ENCODE results near the gene TNFSF18.

- no peak for TF ChIP-seq CTCF (IDR thresholded peaks at IDR 0.05; ENCODE audit: low read depth, low read length, missing input control)
- TF ChIP-seq SP1 (IDR thresholded peaks at IDR 0.05), result no peak
Observed at GRCh38 chr1:173056365-173056764, 5.6 kb upstream of the TNFSF18 start.
